ENCODE measurements around the gene EEPD1. TPM values are rescaled to one million over a fixed set of nuclear protein-coding genes. Genes with fewer than 3 reads are reported as not detected.
A peak's percentile ranks its signal among the peaks of the same experiment; 100 is the strongest.

Gene EEPD1
- total RNA-seq, 1 donor from 2014 or later: 18.0 TPM

GRCh38 chr7:36264913-36265516 lies 112.0 kb downstream of the EEPD1 start:
- no peak overlapping the region for H3K4me3 Mint-ChIP-seq
- peaks cover 9% of the 10 kb centered on the region for H3K9me3 Mint-ChIP-seq
- H3K27me3 Mint-ChIP-seq (ENCODE audit: low read depth): no peaks in the 10 kb centered on the region
- DNase-seq (ENCODE audit: low spot score in 2 of 2, unreplicated experiment in 2 of 2): no peak
- peak overlapping the region; percentile 83 for H3K27ac Mint-ChIP-seq
- H3K4me1 Mint-ChIP-seq: peaks cover 52% of the 10 kb centered on the region
- peaks cover 10% of the 10 kb centered on the region for H3K36me3 Mint-ChIP-seq
- no peak for TF ChIP-seq CTCF (IDR thresholded peaks at IDR 0.05; ENCODE audit: unreplicated experiment)

- Mint-ChIP-seq H3K4me3 (no peak overlapping the region), H3K9me3 (peaks cover 9% of the 10 kb centered on the region), H3K4me1 (peaks cover 46% of the 10 kb centered on the region), H3K27ac (peak overlapping the region; percentile 54), H3K36me3 (peaks cover 10% of the 10 kb centered on the region), H3K27me3 (ENCODE audit: low read depth) (no peaks in the 10 kb centered on the region)
- no peak for TF ChIP-seq CTCF (IDR thresholded peaks at IDR 0.05; ENCODE audit: unreplicated experiment)
- DNase-seq (ENCODE audit: low spot score in 2 of 2, unreplicated experiment in 2 of 2): no peak
These were observed 112.6 kb downstream of the EEPD1 start for GRCh38 chr7:36265680-36266079.

- peaks cover 9% of the 10 kb centered on the region for H3K9me3 Mint-ChIP-seq
- no peak overlapping the region for H3K4me3 Mint-ChIP-seq
- no peaks in the 10 kb centered on the region for H3K27me3 Mint-ChIP-seq (ENCODE audit: low read depth)
- H3K4me1 Mint-ChIP-seq: peaks cover 42% of the 10 kb centered on the region
- H3K27ac Mint-ChIP-seq: no peak overlapping the region
- DNase-seq (ENCODE audit: low spot score in 2 of 2, unreplicated experiment in 2 of 2): no peak
- no peak for TF ChIP-seq CTCF (IDR thresholded peaks at IDR 0.05; ENCODE audit: unreplicated experiment)
- peaks cover 10% of the 10 kb centered on the region for H3K36me3 Mint-ChIP-seq
These were observed 113.1 kb downstream of the EEPD1 start for GRCh38 chr7:36266190-36266589.

- no peak for TF ChIP-seq CTCF (IDR thresholded peaks at IDR 0.05; ENCODE audit: unreplicated experiment)
- H3K4me3 Mint-ChIP-seq: no peak overlapping the region
These were observed 113.6 kb downstream of the EEPD1 start for GRCh38 chr7:36266683-36267082.

GRCh38 chr7:36272211-36272566 lies 119.1 kb downstream of the EEPD1 start:
- Mint-ChIP-seq H3K27ac (no peak overlapping the region), H3K4me3 (no peak overlapping the region)

More at GRCh38 chr7:36266683-36267082, 113.6 kb downstream of the EEPD1 start:
- peaks cover 10% of the 10 kb centered on the region for H3K36me3 Mint-ChIP-seq
- no peak for DNase-seq (ENCODE audit: low spot score in 2 of 2, unreplicated experiment in 2 of 2)
- no peak overlapping the region for H3K27ac Mint-ChIP-seq
- peaks cover 9% of the 10 kb centered on the region for H3K9me3 Mint-ChIP-seq
- no peaks in the 10 kb centered on the region for H3K27me3 Mint-ChIP-seq (ENCODE audit: low read depth)
- peaks cover 37% of the 10 kb centered on the region for H3K4me1 Mint-ChIP-seq

More at GRCh38 chr7:36272211-36272566, 119.1 kb downstream of the EEPD1 start:
- Mint-ChIP-seq H3K4me1 (peaks cover 9% of the 10 kb centered on the region), H3K36me3 (peaks cover 9% of the 10 kb centered on the region), H3K9me3 (peaks cover 4% of the 10 kb centered on the region), H3K27me3 (ENCODE audit: low read depth) (no peaks in the 10 kb centered on the region)
- DNase-seq (ENCODE audit: low spot score in 2 of 2, unreplicated experiment in 2 of 2): no peak
- no peak for TF ChIP-seq CTCF (IDR thresholded peaks at IDR 0.05; ENCODE audit: unreplicated experiment)

Measured in mesothelial cell of epicardium (in vitro differentiated cells).